ENCODE measurements around the gene CD47. TPM values are rescaled to one million over a fixed set of nuclear protein-coding genes. Genes with fewer than 3 reads are reported as not detected.

Gene CD47
- total and polyA plus RNA-seq, 7 experiments from 2014 or later = 130 to 232 (median 171) TPM

- peaks cover 0 to 9% (median 3%) of the 10 kb centered on the region in 11 donors for H3K9me3 Mint-ChIP-seq
- H3K4me3 ChIP-seq (ENCODE audit: low read length) = peak overlapping the region; percentile 66
- peaks cover 66% of the 10 kb centered on the region in 2 donors for H3K4me1 ChIP-seq (ENCODE audit: control insufficient read depth in 2 of 2, insufficient read depth in 2 of 2, low read length in 2 of 2)
- H3K9me3 ChIP-seq (ENCODE audit: control insufficient read depth in 2 of 3, low read length in 3 of 3) = no peaks in the 10 kb centered on the region
- H3K36me3 ChIP-seq (ENCODE audit: control insufficient read depth in 2 of 3, insufficient read depth in 3 of 3, low read length in 3 of 3) = no peaks in the 10 kb centered on the region
- peak overlapping the region; percentile 82 to 98 (median 90) for H3K4me3 Mint-ChIP-seq
- H3K27ac Mint-ChIP-seq = peak overlapping the region; percentile 92 to 99 (median 97)
- peaks cover 62 to 93% (median 79%) of the 10 kb centered on the region in 7 donors for H3K4me1 Mint-ChIP-seq
- ATAC-seq = no peak
- peaks cover 0 to 2% (median 0%) of the 10 kb centered on the region in 5 donors for H3K27me3 Mint-ChIP-seq
- peaks cover 10 to 48% (median 22%) of the 10 kb centered on the region in 5 donors for H3K36me3 Mint-ChIP-seq
- ChIA-PET POLR2A (interaction anchor here (1.0 to 15.4 kb wide), 14 partner anchors 8 to 463 kb away, joined by 3 to 393 read pairs (median 6); partner anchors contain the start of genes CD47, CIP2A, DZIP3 and IFT57), CTCF (interaction anchor here (1.0 to 1.9 kb wide), 4 partner anchors 26 to 477 kb away, joined by 3 to 13 read pairs (median 6); no protein-coding TSS in a partner anchor)
- H3K27me3 ChIP-seq (ENCODE audit: control insufficient read depth in 2 of 2, insufficient read depth in 2 of 2, low read length in 2 of 2) = no peaks in the 10 kb centered on the region
- intact Hi-C loops (cut with micrococcal nuclease) = loop anchor here (2.0 to 10.0 kb wide), 7 partner anchors 14 to 698 kb away; partner anchors contain the start of genes TRAT1 (in 2 of the 2) and BBX (in 1 of the 2)
- peak overlapping the region; percentile 89 for H3K27ac ChIP-seq (ENCODE audit: low read depth, low read length)
- DNase-seq = no peak
Observed at GRCh38 chr3:108126348-108126747, 35.5 kb upstream of the CD47 start.

- CTCF ChIA-PET = interaction anchor here (0.8 to 1.8 kb wide), 5 partner anchors 11 to 478 kb away, joined by 3 to 13 read pairs (median 4); no protein-coding TSS in a partner anchor
- H3K4me3 Mint-ChIP-seq = peak overlapping the region; percentile 82 to 98 (median 90)
- POLR2A ChIA-PET = interaction anchor here (0.7 to 15.4 kb wide), 19 partner anchors 9 to 477 kb away, joined by 3 to 393 read pairs (median 4); partner anchors contain the start of genes CD47, CIP2A, DZIP3 and IFT57
- Histone ChIP-seq H3K9me3 (ENCODE audit: control insufficient read depth in 2 of 3, low read length in 3 of 3) (no peaks in the 10 kb centered on the region), H3K4me1 (ENCODE audit: control insufficient read depth in 2 of 2, insufficient read depth in 2 of 2, low read length in 2 of 2) (peaks cover 59 to 62% of the 10 kb centered on the region in 2 donors), H3K27ac (ENCODE audit: low read depth, low read length) (peak overlapping the region; percentile 89), H3K27me3 (ENCODE audit: control insufficient read depth in 2 of 2, insufficient read depth in 2 of 2, low read length in 2 of 2) (no peaks in the 10 kb centered on the region), H3K36me3 (ENCODE audit: control insufficient read depth in 2 of 3, insufficient read depth in 3 of 3, low read length in 3 of 3) (no peaks in the 10 kb centered on the region), H3K4me3 (ENCODE audit: low read length) (peak overlapping the region; percentile 66)
- peak; percentile 34 to 83 (median 78) for DNase-seq
- H3K9me3 Mint-ChIP-seq = peaks cover 0 to 9% (median 3%) of the 10 kb centered on the region in 11 donors
- intact Hi-C loops (cut with micrococcal nuclease) = loop anchor here (1.0 to 10.0 kb wide), 13 partner anchors 9 to 699 kb away; partner anchors contain the start of genes BBX (in 2 of the 2), TRAT1 (in 2 of the 2), CIP2A (in 1 of the 2) and DZIP3 (in 1 of the 2)
- peak; percentile 70 for ATAC-seq
- peaks cover 6 to 40% (median 17%) of the 10 kb centered on the region in 5 donors for H3K36me3 Mint-ChIP-seq
- peak overlapping the region; percentile 92 to 99 (median 97) for H3K27ac Mint-ChIP-seq
- peaks cover 0 to 2% (median 0%) of the 10 kb centered on the region in 5 donors for H3K27me3 Mint-ChIP-seq
- H3K4me1 Mint-ChIP-seq = peaks cover 55 to 93% (median 72%) of the 10 kb centered on the region in 7 donors
Observed at GRCh38 chr3:108125550-108126071, 34.8 kb upstream of the CD47 start.

GRCh38 chr3:108125153-108125543 lies 34.3 kb upstream of the CD47 start:
- ChIA-PET POLR2A (interaction anchor here (0.7 to 15.4 kb wide), 17 partner anchors 9 to 478 kb away, joined by 3 to 393 read pairs (median 4); partner anchors contain the start of genes CD47 and IFT57), CTCF (interaction anchor here (0.8 to 1.8 kb wide), 5 partner anchors 12 to 478 kb away, joined by 3 to 13 read pairs (median 4); no protein-coding TSS in a partner anchor)
- no peak for DNase-seq
- Mint-ChIP-seq H3K4me3 (peak overlapping the region; percentile 82 to 98 (median 90)), H3K9me3 (peaks cover 0 to 9% (median 3%) of the 10 kb centered on the region in 11 donors), H3K36me3 (peaks cover 6 to 39% (median 17%) of the 10 kb centered on the region in 5 donors), H3K27me3 (peaks cover 0 to 2% (median 0%) of the 10 kb centered on the region in 5 donors), H3K4me1 (peaks cover 53 to 92% (median 69%) of the 10 kb centered on the region in 7 donors), H3K27ac (peak overlapping the region; percentile 92 to 99 (median 97))
- ATAC-seq = peak; percentile 39
- Histone ChIP-seq H3K27ac (ENCODE audit: low read depth, low read length) (peak overlapping the region; percentile 89), H3K4me3 (ENCODE audit: low read length) (peak overlapping the region; percentile 66), H3K36me3 (ENCODE audit: control insufficient read depth in 2 of 3, insufficient read depth in 3 of 3, low read length in 3 of 3) (no peaks in the 10 kb centered on the region), H3K27me3 (ENCODE audit: control insufficient read depth in 2 of 2, insufficient read depth in 2 of 2, low read length in 2 of 2) (no peaks in the 10 kb centered on the region), H3K9me3 (ENCODE audit: control insufficient read depth in 2 of 3, low read length in 3 of 3) (no peaks in the 10 kb centered on the region), H3K4me1 (ENCODE audit: control insufficient read depth in 2 of 2, insufficient read depth in 2 of 2, low read length in 2 of 2) (peaks cover 54 to 62% of the 10 kb centered on the region in 2 donors)
- intact Hi-C loops (cut with micrococcal nuclease) = loop anchor here (1.0 to 10.0 kb wide), 12 partner anchors 9 to 700 kb away; partner anchors contain the start of genes BBX (in 2 of the 2), TRAT1 (in 2 of the 2), CIP2A (in 1 of the 2) and DZIP3 (in 1 of the 2)

- peak; percentile 79 for ATAC-seq
- Histone ChIP-seq H3K27me3 (ENCODE audit: control insufficient read depth in 2 of 2, insufficient read depth in 2 of 2, low read length in 2 of 2) (no peaks in the 10 kb centered on the region), H3K27ac (ENCODE audit: low read depth, low read length) (peak overlapping the region; percentile 89), H3K4me3 (ENCODE audit: low read length) (peak overlapping the region; percentile 66), H3K36me3 (ENCODE audit: control insufficient read depth in 2 of 3, insufficient read depth in 3 of 3, low read length in 3 of 3) (no peaks in the 10 kb centered on the region), H3K4me1 (ENCODE audit: control insufficient read depth in 2 of 2, insufficient read depth in 2 of 2, low read length in 2 of 2) (peaks cover 48 to 56% of the 10 kb centered on the region in 2 donors), H3K9me3 (ENCODE audit: control insufficient read depth in 2 of 3, low read length in 3 of 3) (no peaks in the 10 kb centered on the region)
- ChIA-PET CTCF (interaction anchor here (1.8 kb wide), 1 partner anchor 27 kb away, joined by 6 read pairs; no protein-coding TSS in a partner anchor), POLR2A (interaction anchor here (0.7 to 15.4 kb wide), 14 partner anchors 8 to 172 kb away, joined by 3 to 393 read pairs (median 5); partner anchors contain the start of genes CD47, HHLA2 and IFT57)
- Mint-ChIP-seq H3K4me3 (peak overlapping the region; percentile 82 to 98 (median 90)), H3K27me3 (peaks cover 0 to 2% (median 0%) of the 10 kb centered on the region in 5 donors), H3K4me1 (peaks cover 52 to 92% (median 68%) of the 10 kb centered on the region in 7 donors), H3K27ac (peak overlapping the region; percentile 92 to 99 (median 97)), H3K9me3 (peaks cover 0 to 9% (median 3%) of the 10 kb centered on the region in 11 donors), H3K36me3 (peaks cover 6 to 38% (median 14%) of the 10 kb centered on the region in 5 donors)
- peak; percentile 33 to 88 (median 74) for DNase-seq
- intact Hi-C loops (cut with micrococcal nuclease) = loop anchor here (1.0 to 10.0 kb wide), 14 partner anchors 10 to 700 kb away; partner anchors contain the start of genes BBX (in 2 of the 2), TRAT1 (in 2 of the 2), CD47 (in 1 of the 2) and CIP2A (in 1 of the 2)
Observed at GRCh38 chr3:108124337-108125152, 33.7 kb upstream of the CD47 start.

- Mint-ChIP-seq H3K36me3 (peaks cover 3 to 30% (median 6%) of the 10 kb centered on the region in 5 donors), H3K27ac (peak overlapping the region; percentile 57 to 99 (median 96)), H3K4me3 (peak overlapping the region; percentile 4 to 95 (median 63)), H3K9me3 (peaks cover 0 to 7% (median 2%) of the 10 kb centered on the region in 11 donors), H3K4me1 (peaks cover 45 to 83% (median 65%) of the 10 kb centered on the region in 7 donors), H3K27me3 (peaks cover 0 to 2% (median 0%) of the 10 kb centered on the region in 5 donors)
- Histone ChIP-seq H3K9me3 (ENCODE audit: control insufficient read depth in 2 of 3, low read length in 3 of 3) (no peaks in the 10 kb centered on the region), H3K27ac (ENCODE audit: low read depth, low read length) (peak overlapping the region; percentile 89), H3K4me3 (ENCODE audit: low read length) (no peak overlapping the region), H3K4me1 (ENCODE audit: control insufficient read depth in 2 of 2, insufficient read depth in 2 of 2, low read length in 2 of 2) (peaks cover 36 to 44% of the 10 kb centered on the region in 2 donors), H3K27me3 (ENCODE audit: control insufficient read depth in 2 of 2, insufficient read depth in 2 of 2, low read length in 2 of 2) (no peaks in the 10 kb centered on the region), H3K36me3 (ENCODE audit: control insufficient read depth in 2 of 3, insufficient read depth in 3 of 3, low read length in 3 of 3) (no peaks in the 10 kb centered on the region)
- DNase-seq (no peak), ATAC-seq (no peak)
- ChIA-PET POLR2A (interaction anchor here (1.2 to 15.4 kb wide), 8 partner anchors 9 to 173 kb away, joined by 3 to 393 read pairs (median 5); partner anchors contain the start of genes CD47 and HHLA2), CTCF (interaction anchor here (0.6 to 1.4 kb wide), 4 partner anchors 9 to 427 kb away, joined by 3 to 5 read pairs (median 4); no protein-coding TSS in a partner anchor)
- intact Hi-C loops (cut with micrococcal nuclease) = loop anchor here in 1 of 2 donors (10.0 kb wide), 3 partner anchors 471 to 701 kb away; partner anchors contain the start of genes BBX and TRAT1
Observed at GRCh38 chr3:108123326-108123725, 32.5 kb upstream of the CD47 start.
